ENCODE data around the gene FRS2. TPM values are rescaled to one million over a fixed set of nuclear protein-coding genes. Genes with fewer than 3 reads are reported as not detected.

Gene FRS2
- total RNA-seq, 2 experiments from 2014 or later: 21.7 to 24.9 TPM

GRCh38 chr12:69473262-69473661 is 3.1 kb downstream of the FRS2 start:
- DNase-seq: no peak
- Histone ChIP-seq H3K27ac (ENCODE audit: low read depth in 1 of 2, low read length in 2 of 2) (no peak overlapping the region), H3K9me3 (ENCODE audit: control insufficient read depth in 1 of 2, insufficient read depth in 1 of 2, low read length in 2 of 2) (no peaks in the 10 kb centered on the region), H3K4me1 (ENCODE audit: insufficient read depth, low read length) (peaks cover 12% of the 10 kb centered on the region), H3K4me3 (ENCODE audit: low read length) (no peak overlapping the region), H3K27me3 (ENCODE audit: control insufficient read depth in 1 of 2, insufficient read depth in 2 of 2, low read length in 2 of 2) (no peaks in the 10 kb centered on the region), H3K36me3 (ENCODE audit: insufficient read depth, low read length) (no peaks in the 10 kb centered on the region)
- H3K27me3 Mint-ChIP-seq: no peaks in the 10 kb centered on the region
- intact Hi-C loops (cut with DNase I, micrococcal nuclease): loop anchor here (2.0 to 10.0 kb wide), 2 partner anchors 92 to 112 kb away; no protein-coding TSS in a partner anchor
- H3K4me1 Mint-ChIP-seq (ENCODE audit: low read depth): peaks cover 66% of the 10 kb centered on the region
- ChIA-PET CTCF (no interaction called here), POLR2A (no interaction called here)
- TF ChIP-seq CTCF (IDR thresholded peaks at IDR 0.05): no peak
- no peak for ATAC-seq (ENCODE audit: poor library complexity)
- H3K27ac Mint-ChIP-seq: no peak overlapping the region
- no peaks in the 10 kb centered on the region for H3K9me3 Mint-ChIP-seq
- H3K4me3 Mint-ChIP-seq: no peak overlapping the region
- peaks cover 15% of the 10 kb centered on the region for H3K36me3 Mint-ChIP-seq (ENCODE audit: low read depth)

GRCh38 chr12:69474456-69474855 is 4.3 kb downstream of the FRS2 start:
- no peak overlapping the region for H3K4me3 Mint-ChIP-seq
- TF ChIP-seq CTCF (IDR thresholded peaks at IDR 0.05): no peak
- ATAC-seq (ENCODE audit: poor library complexity) (no peak), DNase-seq (no peak)
- intact Hi-C loops (cut with DNase I, micrococcal nuclease): loop anchor here in 1 of 2 experiments (10.0 kb wide), 1 partner anchor 90 kb away; no protein-coding TSS in a partner anchor
- POLR2A ChIA-PET: no interaction called here
- Histone ChIP-seq H3K36me3 (ENCODE audit: insufficient read depth, low read length) (no peaks in the 10 kb centered on the region), H3K4me1 (ENCODE audit: insufficient read depth, low read length) (peaks cover 12% of the 10 kb centered on the region), H3K27me3 (ENCODE audit: control insufficient read depth in 1 of 2, insufficient read depth in 2 of 2, low read length in 2 of 2) (no peaks in the 10 kb centered on the region), H3K9me3 (ENCODE audit: control insufficient read depth in 1 of 2, insufficient read depth in 1 of 2, low read length in 2 of 2) (no peaks in the 10 kb centered on the region), H3K4me3 (ENCODE audit: low read length) (no peak overlapping the region), H3K27ac (ENCODE audit: low read depth in 1 of 2, low read length in 2 of 2) (no peak overlapping the region)
- no peak overlapping the region for H3K27ac Mint-ChIP-seq
- H3K4me1 Mint-ChIP-seq (ENCODE audit: low read depth): peaks cover 77% of the 10 kb centered on the region
- H3K27me3 Mint-ChIP-seq: no peaks in the 10 kb centered on the region
- H3K9me3 Mint-ChIP-seq: no peaks in the 10 kb centered on the region
- CTCF ChIA-PET: no interaction called here
- H3K36me3 Mint-ChIP-seq (ENCODE audit: low read depth): peaks cover 19% of the 10 kb centered on the region

DNA sequence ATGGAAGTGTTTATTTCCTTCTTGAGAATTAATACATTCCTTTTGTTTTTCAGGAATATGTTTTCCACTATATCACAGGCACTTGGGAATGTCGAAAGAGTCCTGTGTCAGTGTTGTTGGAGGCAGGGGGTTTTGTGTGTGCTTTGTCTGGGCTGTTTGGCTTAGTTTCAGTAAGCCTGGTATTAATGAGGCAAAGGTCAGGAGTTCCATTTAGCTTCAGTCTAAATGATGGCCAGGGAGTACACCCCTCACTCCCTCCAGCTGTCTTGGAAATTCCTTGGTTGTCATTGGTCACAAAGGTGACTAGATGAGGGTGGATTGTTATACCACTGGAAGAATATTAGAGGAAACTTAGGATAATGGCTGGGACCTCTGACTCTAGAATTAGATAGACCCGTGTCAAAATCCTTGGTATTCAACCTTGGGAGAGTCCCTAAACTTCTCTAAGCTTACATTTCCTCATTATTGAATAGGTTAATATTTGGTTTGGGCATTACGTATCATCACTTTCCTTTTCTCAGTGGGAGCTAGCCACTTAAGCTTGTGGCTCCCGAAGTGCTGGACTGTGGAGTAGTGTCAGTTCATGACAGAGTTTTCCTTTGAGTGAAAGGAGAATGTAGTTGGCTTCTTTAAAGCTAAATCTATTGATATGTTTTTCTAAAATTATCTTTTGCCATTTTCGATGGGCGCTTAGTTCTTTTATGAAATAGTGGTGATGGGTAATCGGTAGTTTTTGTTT is 5.2 kb downstream of the FRS2 start:
- Mint-ChIP-seq H3K4me1 (ENCODE audit: low read depth) (peaks cover 78% of the 10 kb centered on the region), H3K9me3 (no peaks in the 10 kb centered on the region), H3K36me3 (ENCODE audit: low read depth) (peaks cover 16% of the 10 kb centered on the region), H3K27me3 (no peaks in the 10 kb centered on the region), H3K27ac (peak overlapping the region; percentile 26), H3K4me3 (peak overlapping the region; percentile 6)
- DNase-seq (no peak), ATAC-seq (ENCODE audit: poor library complexity) (no peak)
- Histone ChIP-seq H3K9me3 (ENCODE audit: control insufficient read depth in 1 of 2, insufficient read depth in 1 of 2, low read length in 2 of 2) (no peaks in the 10 kb centered on the region), H3K4me3 (ENCODE audit: low read length) (no peak overlapping the region), H3K27me3 (ENCODE audit: control insufficient read depth in 1 of 2, insufficient read depth in 2 of 2, low read length in 2 of 2) (no peaks in the 10 kb centered on the region), H3K36me3 (ENCODE audit: insufficient read depth, low read length) (no peaks in the 10 kb centered on the region), H3K27ac (ENCODE audit: low read depth in 1 of 2, low read length in 2 of 2) (no peak overlapping the region), H3K4me1 (ENCODE audit: insufficient read depth, low read length) (peaks cover 10% of the 10 kb centered on the region)
- no peak for TF ChIP-seq CTCF (IDR thresholded peaks at IDR 0.05)
- intact Hi-C loops (cut with DNase I, micrococcal nuclease): loop anchor here in 1 of 2 experiments (10.0 kb wide), 1 partner anchor 89 kb away; no protein-coding TSS in a partner anchor
- ChIA-PET CTCF (no interaction called here), POLR2A (no interaction called here)

Data from CD4-positive, alpha-beta T cell (primary cell).